HG03045 (cell line): Measurements from ENCODE around the gene OPCML.

Experiments used
- ATAC-seq: cut with Tn5 transposase; IDR thresholded peaks from one replicate; pipeline ENCODE4 v1.9.1; 2021; ENCODE audit warnings: mild to moderate bottlenecking, moderate library complexity; ENCODE audit not compliant: unreplicated experiment

OPCML gene

GRCh38 chr11:132605825-132606570 is 926.3 kb downstream of the OPCML start:
- ATAC-seq, result no peak

- ATAC-seq, result no peak
These were observed 927.9 kb downstream of the OPCML start for GRCh38 chr11:132604431-132604830.

GRCh38 chr11:132601875-132602274 is 930.4 kb downstream of the OPCML start:
- no peak for ATAC-seq

GRCh38 chr11:132595711-132596134 is 936.6 kb downstream of the OPCML start:
- ATAC-seq, result no peak

- no peak for ATAC-seq
These were observed 937.1 kb downstream of the OPCML start for GRCh38 chr11:132595246-132595645.

- no peak for ATAC-seq
These were observed 941.3 kb downstream of the OPCML start for GRCh38 chr11:132590986-132591385.

- ATAC-seq, result no peak
These were observed 941.7 kb downstream of the OPCML start for GRCh38 chr11:132590554-132590953.

GRCh38 chr11:132589791-132590190 is 942.5 kb downstream of the OPCML start:
- ATAC-seq, result no peak

- ATAC-seq, result no peak
These were observed 943.9 kb downstream of the OPCML start for GRCh38 chr11:132588366-132588765.

- no peak for ATAC-seq
These were observed 944.6 kb downstream of the OPCML start for GRCh38 chr11:132587716-132588115.

- ATAC-seq, result no peak
These were observed 945.5 kb downstream of the OPCML start for GRCh38 chr11:132586801-132587200.

GRCh38 chr11:132579634-132580327 is 952.5 kb downstream of the OPCML start:
- no peak for ATAC-seq

- ATAC-seq, result no peak
These were observed 953.2 kb downstream of the OPCML start for GRCh38 chr11:132579136-132579535.

GRCh38 chr11:132578580-132578979 is 953.7 kb downstream of the OPCML start:
- ATAC-seq, result no peak

- no peak for ATAC-seq
These were observed 955.6 kb downstream of the OPCML start for GRCh38 chr11:132576706-132577105.

GRCh38 chr11:132564091-132564885 is 968.0 kb downstream of the OPCML start:
- ATAC-seq, result no peak

GRCh38 chr11:132563050-132563449 is 969.3 kb downstream of the OPCML start:
- ATAC-seq, result no peak

GRCh38 chr11:132561937-132562336 is 970.4 kb downstream of the OPCML start:
- ATAC-seq, result no peak

GRCh38 chr11:132559331-132560036 is 972.8 kb downstream of the OPCML start:
- no peak for ATAC-seq

- no peak for ATAC-seq
These were observed 976.0 kb downstream of the OPCML start for GRCh38 chr11:132556316-132556715.

GRCh38 chr11:132555617-132556016 is 976.7 kb downstream of the OPCML start:
- no peak for ATAC-seq
